ENCODE data around the gene CFC1.
"Not testable (repeated sequence)": the region's sequence is repeated elsewhere in the genome, so short reads cannot be mapped to it uniquely, and the experiment has no call there.

The CFC1 gene

DNA sequence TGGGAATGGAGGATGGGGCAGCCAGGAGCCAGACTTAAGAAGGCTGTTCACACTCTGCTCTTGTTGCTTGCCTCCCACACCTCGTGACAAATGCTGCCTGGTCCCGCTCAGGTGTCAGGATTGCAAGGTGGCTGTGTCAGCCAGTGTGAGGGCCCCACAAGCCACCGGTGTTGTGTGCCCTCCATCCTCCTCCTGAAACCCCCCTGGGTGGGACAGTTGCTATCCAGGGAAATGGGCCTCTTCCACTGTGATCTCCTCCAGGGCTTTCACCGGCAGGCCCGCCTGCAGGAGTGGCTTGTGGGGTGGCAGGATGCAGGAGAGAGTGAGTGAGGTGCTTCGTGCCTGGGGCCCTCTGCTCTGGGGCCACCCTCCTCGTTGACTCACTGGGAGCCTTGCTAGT lies 16.4 kb downstream of the CFC1 start:
- not testable (repeated sequence) for DNase-seq

DNA sequence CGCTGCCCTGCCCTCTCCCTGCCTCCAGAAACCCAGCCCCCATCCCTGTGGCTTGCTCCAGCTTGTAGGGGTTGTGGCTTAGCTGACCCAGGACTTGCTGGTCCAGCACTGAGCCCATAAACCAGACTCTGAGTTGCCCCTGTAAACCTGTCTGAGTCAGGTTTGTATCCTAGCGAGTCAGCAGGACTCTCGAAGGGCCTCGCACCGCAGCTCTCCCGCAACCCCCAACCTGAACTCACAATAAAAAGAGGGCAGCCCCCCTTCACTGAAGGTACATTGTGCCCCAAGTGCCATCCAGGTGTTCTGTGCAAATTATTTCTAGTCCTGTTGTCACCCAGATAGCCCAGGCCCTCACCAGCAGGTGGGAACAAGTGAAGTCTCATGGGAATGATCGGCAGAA lies 17.9 kb downstream of the CFC1 start:
- not testable (repeated sequence) for DNase-seq

DNA sequence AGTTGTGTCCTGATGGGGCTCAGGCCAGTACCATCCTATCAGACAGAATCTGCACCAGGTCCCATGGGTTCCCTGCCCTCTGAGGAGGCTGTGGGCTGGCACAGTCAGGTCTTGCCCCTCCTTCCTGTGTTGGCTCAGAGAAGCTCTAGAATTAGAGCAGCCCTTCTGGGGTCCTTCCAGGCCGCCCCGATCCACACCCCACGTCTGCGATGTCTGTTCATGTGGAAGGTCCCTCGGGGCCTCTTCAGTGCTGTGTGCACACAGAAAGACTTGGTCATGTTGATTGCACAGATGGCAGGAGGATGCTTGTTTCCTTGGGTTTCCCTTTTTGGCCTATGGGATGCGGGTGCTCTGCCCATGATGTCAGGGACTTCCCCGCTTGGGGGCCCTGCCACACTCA lies 20.3 kb downstream of the CFC1 start:
- not testable (repeated sequence) for DNase-seq

DNA sequence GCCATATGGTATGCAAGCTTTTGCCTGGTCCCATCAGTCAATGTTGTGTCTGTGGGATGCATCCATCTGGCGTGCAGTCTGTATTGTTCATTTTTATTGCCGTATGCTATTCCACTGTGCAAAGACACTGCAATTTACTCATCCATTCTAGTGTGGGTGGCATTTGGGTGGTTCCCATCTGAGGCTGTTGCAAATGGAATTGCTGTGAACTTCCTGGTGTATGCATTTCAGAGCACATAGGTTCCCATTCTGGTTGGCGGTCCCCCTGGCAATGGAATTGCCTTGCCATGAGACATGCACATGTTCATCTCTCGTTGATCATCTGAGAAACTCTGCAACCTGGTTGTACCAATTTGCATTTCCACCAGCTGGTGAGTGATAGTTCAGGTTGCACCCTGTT lies 21.8 kb downstream of the CFC1 start:
- not testable (repeated sequence) for DNase-seq

DNA sequence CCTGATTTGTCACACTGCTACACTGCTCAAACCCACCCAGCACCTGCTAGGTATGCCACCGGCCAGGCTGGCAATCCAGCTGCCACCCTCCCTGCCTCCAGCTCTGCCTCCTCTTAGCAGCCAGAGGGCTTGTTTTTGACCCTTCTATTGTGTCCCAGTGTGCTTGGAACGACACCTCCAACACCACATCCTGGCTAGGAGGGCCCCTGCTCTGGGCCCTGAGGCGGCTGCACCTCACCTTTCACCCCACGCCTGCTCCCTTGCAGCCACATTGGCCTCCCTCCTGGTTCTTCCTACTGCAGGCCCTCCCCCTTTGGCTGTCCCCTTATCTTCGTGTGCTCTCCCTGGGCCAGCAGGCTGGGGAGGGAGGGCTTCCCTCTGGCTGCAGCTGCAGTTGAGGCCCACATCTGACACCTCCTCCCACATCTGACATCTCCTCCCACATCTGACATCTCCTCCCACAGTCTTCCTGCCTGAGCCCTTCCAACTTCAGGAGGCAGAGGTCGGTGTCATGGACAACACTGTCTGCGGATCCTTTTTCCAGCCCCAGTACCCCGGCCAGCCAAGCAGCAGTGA lies 23.1 kb downstream of the CFC1 start:
- DNase-seq = not testable (repeated sequence)

DNA sequence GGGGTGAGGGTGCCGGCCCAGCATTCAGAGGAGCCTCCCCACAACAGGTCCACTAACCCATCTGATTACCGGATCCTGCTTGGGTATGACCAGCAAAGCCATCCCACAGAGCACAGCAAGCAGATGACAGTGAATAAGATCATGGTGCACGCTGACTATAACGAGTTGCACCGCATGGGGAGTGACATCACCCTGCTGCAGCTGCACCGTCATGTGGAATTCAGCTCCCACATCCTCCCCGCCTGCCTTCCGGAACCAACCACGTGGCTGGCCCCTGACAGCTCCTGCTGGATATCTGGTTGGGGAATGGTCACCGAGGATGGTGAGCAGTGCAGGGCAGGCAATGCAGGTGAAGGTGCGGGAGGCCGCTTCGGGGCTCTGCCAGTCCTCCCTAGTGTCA lies 25.1 kb downstream of the CFC1 start:
- DNase-seq = not testable (repeated sequence)

DNA sequence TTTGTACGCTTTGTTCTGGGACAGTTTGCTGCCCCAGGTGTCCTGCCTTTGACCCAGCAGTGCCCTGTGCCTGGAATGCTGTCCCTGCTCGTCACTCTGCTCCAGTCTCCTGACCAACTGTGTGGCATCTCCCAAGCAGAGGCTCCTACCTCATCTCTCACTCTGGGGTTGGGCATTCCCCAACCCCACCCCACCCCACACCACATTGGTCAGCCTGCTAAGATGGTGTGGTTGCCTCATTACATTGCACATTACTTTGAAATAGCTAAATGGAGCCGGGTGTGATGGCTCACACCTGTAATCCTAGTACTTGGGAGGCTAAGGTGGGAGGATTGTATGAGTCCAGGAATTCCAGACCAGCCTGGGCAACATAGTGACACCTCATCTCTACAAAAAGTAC lies 27.4 kb downstream of the CFC1 start:
- not testable (repeated sequence) for DNase-seq

DNA sequence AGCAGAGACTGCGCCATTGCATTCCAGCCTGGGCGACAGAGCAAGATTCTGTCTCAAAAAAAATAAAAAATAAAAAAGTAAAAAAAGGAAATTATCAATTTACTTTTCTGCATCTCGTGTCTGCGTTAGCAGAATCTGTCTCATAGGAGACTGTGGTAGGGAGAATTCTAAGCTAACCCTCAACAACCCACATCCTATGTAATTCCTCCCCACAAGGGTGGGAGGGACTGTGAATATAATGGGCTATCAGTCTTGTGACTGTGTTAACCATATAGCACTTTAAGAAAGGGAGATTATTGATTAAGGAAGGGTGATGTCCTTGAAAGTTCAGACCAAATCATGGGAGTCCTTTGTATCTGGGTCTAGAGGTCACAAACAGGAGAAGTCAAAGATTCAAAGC lies 33.2 kb downstream of the CFC1 start:
- DNase-seq = not testable (repeated sequence)

DNA sequence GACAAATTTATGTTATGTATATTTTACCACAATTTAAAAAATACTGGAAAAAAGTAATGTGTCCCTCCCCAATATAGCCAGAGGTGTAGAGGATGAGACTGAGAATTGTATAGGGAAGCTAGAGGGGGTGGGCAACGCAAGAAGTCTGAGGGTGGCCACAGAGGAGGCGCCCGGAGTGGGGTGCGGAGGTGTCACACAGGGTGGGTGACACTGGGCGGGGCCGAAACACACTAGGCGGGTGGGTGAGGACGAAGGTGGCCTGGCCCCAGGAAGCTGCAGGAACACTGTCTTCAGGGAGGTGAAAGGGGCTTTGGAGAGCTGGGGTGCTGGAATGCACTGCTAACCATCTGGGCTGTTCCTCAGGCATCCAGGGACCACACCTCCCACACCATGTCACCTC lies 42.9 kb downstream of the CFC1 start:
- DNase-seq = not testable (repeated sequence)

DNA sequence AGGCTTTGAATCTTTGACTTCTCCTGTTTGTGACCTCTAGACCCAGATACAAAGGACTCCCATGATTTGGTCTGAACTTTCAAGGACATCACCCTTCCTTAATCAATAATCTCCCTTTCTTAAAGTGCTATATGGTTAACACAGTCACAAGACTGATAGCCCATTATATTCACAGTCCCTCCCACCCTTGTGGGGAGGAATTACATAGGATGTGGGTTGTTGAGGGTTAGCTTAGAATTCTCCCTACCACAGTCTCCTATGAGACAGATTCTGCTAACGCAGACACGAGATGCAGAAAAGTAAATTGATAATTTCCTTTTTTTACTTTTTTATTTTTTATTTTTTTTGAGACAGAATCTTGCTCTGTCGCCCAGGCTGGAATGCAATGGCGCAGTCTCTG lies 45.2 kb downstream of the CFC1 start:
- not testable (repeated sequence) for DNase-seq

DNA sequence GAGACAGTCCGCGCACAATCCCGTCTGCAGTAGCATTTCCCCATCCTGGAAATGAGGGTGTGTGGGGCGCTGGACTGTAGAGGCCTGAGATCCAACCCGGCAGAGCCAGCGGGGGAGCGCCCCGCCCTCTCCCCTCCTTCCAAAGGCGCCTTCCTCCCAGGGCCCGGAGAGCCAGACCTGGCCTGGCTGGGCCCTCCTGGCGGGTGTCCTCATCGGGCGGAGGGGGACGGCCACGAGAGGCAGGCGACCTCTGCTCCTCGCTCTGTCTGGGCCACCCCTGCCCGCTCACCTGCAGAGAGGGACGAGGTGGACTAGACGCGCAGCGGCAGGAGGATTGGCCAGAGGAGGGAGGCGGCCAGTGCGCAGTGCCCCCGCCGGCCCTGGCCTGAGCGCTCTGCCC lies 49.9 kb downstream of the CFC1 start:
- not testable (repeated sequence) for DNase-seq

DNA sequence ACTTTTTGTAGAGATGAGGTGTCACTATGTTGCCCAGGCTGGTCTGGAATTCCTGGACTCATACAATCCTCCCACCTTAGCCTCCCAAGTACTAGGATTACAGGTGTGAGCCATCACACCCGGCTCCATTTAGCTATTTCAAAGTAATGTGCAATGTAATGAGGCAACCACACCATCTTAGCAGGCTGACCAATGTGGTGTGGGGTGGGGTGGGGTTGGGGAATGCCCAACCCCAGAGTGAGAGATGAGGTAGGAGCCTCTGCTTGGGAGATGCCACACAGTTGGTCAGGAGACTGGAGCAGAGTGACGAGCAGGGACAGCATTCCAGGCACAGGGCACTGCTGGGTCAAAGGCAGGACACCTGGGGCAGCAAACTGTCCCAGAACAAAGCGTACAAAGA lies 51.0 kb downstream of the CFC1 start:
- not testable (repeated sequence) for DNase-seq

DNA sequence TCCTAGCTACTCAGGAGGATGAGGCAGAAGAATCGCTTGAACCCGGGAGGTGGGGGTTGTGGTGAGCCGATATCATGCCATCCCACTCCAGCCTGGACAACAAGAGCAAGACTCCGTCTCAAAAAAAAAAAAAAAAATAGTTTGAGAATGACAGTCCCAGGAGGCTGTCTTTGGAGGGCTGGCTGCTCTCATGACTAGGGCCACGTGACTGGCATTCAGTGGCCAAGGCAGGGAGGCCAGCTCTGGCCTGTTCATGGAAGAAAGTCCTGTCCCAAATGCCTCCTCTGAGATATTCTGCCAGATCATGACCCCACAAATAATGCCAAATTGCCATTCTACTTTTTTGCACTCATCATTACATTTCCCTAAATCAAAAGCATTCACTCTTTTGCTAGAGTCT lies 54.4 kb downstream of the CFC1 start:
- not testable (repeated sequence) for DNase-seq

DNA sequence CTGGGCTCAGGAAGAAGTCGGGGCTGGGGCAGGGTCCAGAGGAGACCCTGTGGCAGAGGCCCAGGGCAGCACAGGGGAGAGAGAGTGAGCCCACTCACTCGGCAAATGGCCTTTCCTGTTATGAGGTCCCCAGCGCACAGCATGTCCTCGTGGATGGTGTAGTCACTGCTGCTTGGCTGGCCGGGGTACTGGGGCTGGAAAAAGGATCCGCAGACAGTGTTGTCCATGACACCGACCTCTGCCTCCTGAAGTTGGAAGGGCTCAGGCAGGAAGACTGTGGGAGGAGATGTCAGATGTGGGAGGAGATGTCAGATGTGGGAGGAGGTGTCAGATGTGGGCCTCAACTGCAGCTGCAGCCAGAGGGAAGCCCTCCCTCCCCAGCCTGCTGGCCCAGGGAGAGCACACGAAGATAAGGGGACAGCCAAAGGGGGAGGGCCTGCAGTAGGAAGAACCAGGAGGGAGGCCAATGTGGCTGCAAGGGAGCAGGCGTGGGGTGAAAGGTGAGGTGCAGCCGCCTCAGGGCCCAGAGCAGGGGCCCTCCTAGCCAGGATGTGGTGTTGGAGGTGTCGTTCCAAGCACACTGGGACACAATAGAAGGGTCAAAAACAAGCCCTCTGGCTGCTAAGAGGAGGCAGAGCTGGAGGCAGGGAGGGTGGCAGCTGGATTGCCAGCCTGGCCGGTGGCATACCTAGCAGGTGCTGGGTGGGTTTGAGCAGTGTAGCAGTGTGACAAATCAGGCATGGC lies 55.4 kb downstream of the CFC1 start:
- not testable (repeated sequence) for DNase-seq

DNA sequence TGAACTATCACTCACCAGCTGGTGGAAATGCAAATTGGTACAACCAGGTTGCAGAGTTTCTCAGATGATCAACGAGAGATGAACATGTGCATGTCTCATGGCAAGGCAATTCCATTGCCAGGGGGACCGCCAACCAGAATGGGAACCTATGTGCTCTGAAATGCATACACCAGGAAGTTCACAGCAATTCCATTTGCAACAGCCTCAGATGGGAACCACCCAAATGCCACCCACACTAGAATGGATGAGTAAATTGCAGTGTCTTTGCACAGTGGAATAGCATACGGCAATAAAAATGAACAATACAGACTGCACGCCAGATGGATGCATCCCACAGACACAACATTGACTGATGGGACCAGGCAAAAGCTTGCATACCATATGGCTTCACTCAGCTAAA lies 56.6 kb downstream of the CFC1 start:
- not testable (repeated sequence) for DNase-seq

Measured in activated naive CD4-positive, alpha-beta T cell (primary cell).